ENCODE results near the gene SEMA5A.

DNA sequence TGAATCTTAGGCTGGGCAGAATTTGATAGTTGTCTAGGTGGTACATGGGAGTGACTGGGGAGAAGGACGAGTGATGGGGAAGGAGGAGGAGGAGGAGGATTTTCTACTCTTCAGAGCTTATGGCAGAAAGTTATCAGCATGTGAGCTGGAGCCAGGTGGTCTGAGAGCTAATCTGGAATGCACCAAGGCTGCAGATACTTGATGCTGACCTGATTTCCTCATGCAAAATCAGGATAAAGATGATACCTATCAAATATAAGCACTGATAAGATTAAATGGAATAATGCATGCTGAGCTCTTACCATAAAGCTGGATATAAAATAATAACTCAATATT lies 250.4 kb downstream of the SEMA5A start:
- TF ChIP-seq CTCF (IDR thresholded peaks at IDR 0.05) (no peak), POLR2AphosphoS5 (IDR thresholded peaks at IDR 0.05) (no peak), POLR2A (IDR thresholded peaks at IDR 0.05) (no peak), EP300 (IDR thresholded peaks at IDR 0.05; ENCODE audit: low read depth) (no peak)
